Left ventricle myocardium inferior (tissue), 1 donor: ENCODE results near the gene NELL1. TPM values are rescaled to one million over a fixed set of nuclear protein-coding genes. Genes with fewer than 3 reads are reported as not detected.
"Not testable (repeated sequence)": the region's sequence is repeated elsewhere in the genome, so short reads cannot be mapped to it uniquely, and the experiment has no call there.

ENCODE experiments used
- DNase-seq: peaks from one replicate; pipeline ENCODE4 v3.0.0-alpha.2; 2020
- H3K27ac ChIP-seq: fragments of 200-600 bp; replicated peaks from 2 replicates; pipeline ENCODE4 v1.8.0; 2021
- H3K27me3 ChIP-seq: fragments of 200-600 bp; 2 replicates; pipeline ENCODE4 v1.8.0; 2021; ENCODE audit warnings: low read depth
- H3K36me3 ChIP-seq: fragments of 200-600 bp; 2 replicates; pipeline ENCODE4 v1.8.0; 2021
- H3K4me1 ChIP-seq: fragments of 200-600 bp; 2 replicates; pipeline ENCODE4 v1.8.0; 2021
- H3K4me3 ChIP-seq: fragments of 200-600 bp; 2 replicates; pipeline ENCODE4 v1.8.0; 2021; ENCODE audit warnings: mild to moderate bottlenecking, moderate library complexity
- H3K9me3 ChIP-seq: fragments of 200-600 bp; replicated peaks from 2 replicates; pipeline ENCODE4 v1.8.0; 2021
- intact Hi-C: fragments of 100-400 bp; cut with micrococcal nuclease; formaldehyde crosslinking; loops from one replicate; pipeline ENCODE4 v1.11.0; 2022
- total RNA-seq: library from RNA; stranded (reverse); fragmentation: NEBNext Ultra II Directional; extraction: Animal tissue kit (Norgen Biotek cat#: 25700); gene quantifications from one replicate; pipeline ENCODE4 v1.2.1, GENCODE V29; 2021
- TF ChIP-seq, protein P1 (sequence below): fragments of 200-600 bp; IDR thresholded peaks from 2 replicates; pipeline ENCODE4 v1.8.0; 2021; ENCODE audit warnings: antibody characterized with exemption, mild to moderate bottlenecking, borderline replicate concordance
- donor health status: DM: no; HTN: yes; CAD: no; lungs with severe emphysema.

NELL1 gene
- total RNA-seq, 1 donor from 2014 or later = not detected

DNA sequence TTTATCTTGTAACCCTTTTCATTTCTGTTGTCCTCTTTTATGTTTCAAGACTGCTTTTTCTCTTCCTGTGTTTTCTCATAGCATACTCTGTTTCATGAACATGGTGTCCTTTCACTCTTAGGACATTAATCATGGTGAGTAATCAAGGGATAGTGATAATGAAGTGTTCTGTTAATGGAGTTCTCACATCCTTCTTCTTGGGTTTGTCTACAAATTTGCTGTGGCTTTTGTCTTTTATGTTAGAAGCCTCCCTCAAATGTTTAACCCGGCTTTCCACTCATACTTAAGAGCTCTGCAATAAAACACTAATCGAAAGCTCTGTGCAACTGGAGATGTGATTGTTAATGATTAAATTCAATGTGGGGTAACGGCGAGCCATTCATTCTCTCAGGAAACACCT is 593.6 kb downstream of the NELL1 start:
- H3K9me3 ChIP-seq = no peaks in the 10 kb centered on the region
- intact Hi-C loops = no loop called here
- H3K4me1 ChIP-seq = no peaks in the 10 kb centered on the region
- no peak for DNase-seq
- H3K27ac ChIP-seq = no peak overlapping the region
- no peaks in the 10 kb centered on the region for H3K36me3 ChIP-seq
- TF ChIP-seq, protein P1, sequence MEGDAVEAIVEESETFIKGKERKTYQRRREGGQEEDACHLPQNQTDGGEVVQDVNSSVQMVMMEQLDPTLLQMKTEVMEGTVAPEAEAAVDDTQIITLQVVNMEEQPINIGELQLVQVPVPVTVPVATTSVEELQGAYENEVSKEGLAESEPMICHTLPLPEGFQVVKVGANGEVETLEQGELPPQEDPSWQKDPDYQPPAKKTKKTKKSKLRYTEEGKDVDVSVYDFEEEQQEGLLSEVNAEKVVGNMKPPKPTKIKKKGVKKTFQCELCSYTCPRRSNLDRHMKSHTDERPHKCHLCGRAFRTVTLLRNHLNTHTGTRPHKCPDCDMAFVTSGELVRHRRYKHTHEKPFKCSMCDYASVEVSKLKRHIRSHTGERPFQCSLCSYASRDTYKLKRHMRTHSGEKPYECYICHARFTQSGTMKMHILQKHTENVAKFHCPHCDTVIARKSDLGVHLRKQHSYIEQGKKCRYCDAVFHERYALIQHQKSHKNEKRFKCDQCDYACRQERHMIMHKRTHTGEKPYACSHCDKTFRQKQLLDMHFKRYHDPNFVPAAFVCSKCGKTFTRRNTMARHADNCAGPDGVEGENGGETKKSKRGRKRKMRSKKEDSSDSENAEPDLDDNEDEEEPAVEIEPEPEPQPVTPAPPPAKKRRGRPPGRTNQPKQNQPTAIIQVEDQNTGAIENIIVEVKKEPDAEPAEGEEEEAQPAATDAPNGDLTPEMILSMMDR = no peak
- H3K4me3 ChIP-seq = no peak overlapping the region
- H3K27me3 ChIP-seq = no peaks in the 10 kb centered on the region

DNA sequence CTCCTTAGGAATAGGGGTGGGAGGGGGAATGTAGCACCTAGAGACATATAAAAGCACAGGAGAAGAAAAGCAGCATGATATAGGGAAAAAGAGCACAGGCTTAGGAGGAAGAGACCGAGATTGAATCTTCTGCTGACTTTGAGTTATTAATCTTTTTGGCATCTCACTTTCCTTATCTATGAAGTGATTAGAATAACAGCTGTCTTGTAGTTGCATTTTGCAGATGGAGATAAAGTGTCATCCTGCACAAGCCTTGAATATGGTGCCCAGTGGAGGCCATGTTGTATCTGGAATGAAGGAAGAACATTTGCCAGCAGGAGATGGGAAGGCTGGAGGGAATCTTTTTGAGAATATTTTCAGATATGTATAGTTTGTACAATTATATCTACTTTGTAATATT is 594.7 kb downstream of the NELL1 start:
- no peaks in the 10 kb centered on the region for H3K27me3 ChIP-seq
- H3K36me3 ChIP-seq = no peaks in the 10 kb centered on the region
- no peak overlapping the region for H3K4me3 ChIP-seq
- no peak for DNase-seq
- intact Hi-C loops = no loop called here
- TF ChIP-seq, protein P1 = no peak
- H3K9me3 ChIP-seq = no peaks in the 10 kb centered on the region
- H3K4me1 ChIP-seq = no peaks in the 10 kb centered on the region
- no peak overlapping the region for H3K27ac ChIP-seq

DNA sequence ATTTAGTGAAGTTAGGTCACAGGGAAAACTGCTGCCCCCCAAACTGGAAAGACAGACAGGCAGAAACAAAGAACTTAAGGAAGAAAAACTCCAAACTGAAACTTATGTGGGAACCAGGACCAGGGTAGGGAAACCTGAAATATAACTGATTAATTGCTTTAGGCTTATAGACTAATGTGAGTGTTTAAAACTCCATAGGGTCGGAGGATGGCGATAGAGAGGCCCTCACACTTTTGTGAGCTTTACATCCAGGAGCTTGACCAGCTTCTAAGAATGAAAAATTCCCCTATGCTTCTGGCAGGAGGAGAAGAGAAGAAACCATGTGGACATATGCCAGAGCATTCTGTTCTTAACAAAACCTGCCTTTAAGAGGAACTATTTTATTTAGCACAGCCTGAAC is 598.6 kb downstream of the NELL1 start:
- Histone ChIP-seq H3K36me3 (no peaks in the 10 kb centered on the region), H3K4me1 (no peaks in the 10 kb centered on the region), H3K27me3 (no peaks in the 10 kb centered on the region), H3K9me3 (no peaks in the 10 kb centered on the region), H3K27ac (no peak overlapping the region), H3K4me3 (no peak overlapping the region)
- TF ChIP-seq, protein P1 = no peak
- no peak for DNase-seq
- intact Hi-C loops = no loop called here

DNA sequence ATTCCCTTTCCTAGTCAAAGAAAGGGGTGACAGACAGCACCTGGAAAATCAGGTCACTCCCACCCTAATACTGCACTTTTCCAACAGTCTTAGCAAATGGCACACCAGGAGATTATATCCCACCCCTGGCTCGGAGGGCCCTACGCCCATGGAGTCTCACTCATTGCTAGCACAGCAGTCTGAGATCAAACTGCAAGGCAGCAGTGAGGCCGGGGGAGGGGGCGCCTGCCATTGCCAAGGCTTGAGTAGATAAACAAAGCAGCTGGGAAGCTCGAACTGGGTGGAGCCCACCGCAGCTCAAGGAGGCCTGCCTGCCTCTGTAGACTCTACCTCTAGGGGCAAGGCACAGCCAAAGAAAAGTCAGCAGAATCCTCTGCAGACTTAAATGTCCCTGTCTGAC is 602.8 kb downstream of the NELL1 start:
- H3K27ac ChIP-seq, DNase-seq, H3K9me3 ChIP-seq, H3K36me3 ChIP-seq, H3K4me3 ChIP-seq, H3K27me3 ChIP-seq, H3K4me1 ChIP-seq, intact Hi-C loops: not testable (repeated sequence)

DNA sequence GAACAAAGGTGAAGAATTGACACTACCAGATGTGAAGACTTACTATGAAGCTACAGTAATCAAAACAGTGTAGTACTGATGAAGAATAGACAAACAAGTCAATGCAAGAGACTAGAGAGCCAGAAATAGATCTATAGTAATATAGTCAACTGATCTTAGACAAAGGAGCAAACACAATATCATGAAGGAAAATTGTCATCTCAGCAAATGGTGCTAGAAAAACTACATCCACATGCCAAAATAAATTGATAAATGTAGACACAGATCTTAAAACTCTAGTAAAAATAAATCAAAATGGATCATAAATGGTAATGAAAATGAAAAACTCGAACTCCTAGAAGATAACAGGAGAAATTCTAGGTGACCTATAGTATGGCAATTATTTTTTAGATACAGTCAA is 609.5 kb downstream of the NELL1 start:
- Histone ChIP-seq H3K27ac (no peak overlapping the region), H3K9me3 (peaks cover 12% of the 10 kb centered on the region), H3K27me3 (no peaks in the 10 kb centered on the region), H3K4me3 (no peak overlapping the region), H3K36me3 (no peaks in the 10 kb centered on the region), H3K4me1 (no peaks in the 10 kb centered on the region)
- TF ChIP-seq, protein P1 = no peak
- intact Hi-C loops = no loop called here
- DNase-seq = no peak

DNA sequence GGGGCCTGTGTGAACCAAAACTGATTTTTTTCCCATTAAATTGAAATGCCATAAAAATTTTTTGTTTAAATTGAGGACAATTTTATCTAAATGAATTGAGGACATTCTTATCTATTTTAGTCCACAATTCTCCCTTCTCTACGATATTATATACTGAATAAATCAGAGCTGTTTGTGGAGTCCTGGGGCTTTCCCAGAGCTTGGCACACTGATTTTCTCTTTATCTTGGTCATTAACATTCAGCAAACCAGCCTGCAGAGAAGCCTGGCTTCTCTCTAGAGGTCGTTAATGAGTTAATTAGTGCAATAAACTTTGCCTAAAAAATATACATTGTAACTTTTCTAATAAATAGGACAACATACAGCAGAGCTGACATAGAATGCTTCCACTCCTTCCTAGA is 615.7 kb downstream of the NELL1 start:
- intact Hi-C loops = no loop called here
- TF ChIP-seq, protein P1 = no peak
- H3K36me3 ChIP-seq = no peaks in the 10 kb centered on the region
- H3K4me3 ChIP-seq = no peak overlapping the region
- peaks cover 12% of the 10 kb centered on the region for H3K9me3 ChIP-seq
- no peak overlapping the region for H3K27ac ChIP-seq
- no peaks in the 10 kb centered on the region for H3K4me1 ChIP-seq
- H3K27me3 ChIP-seq = no peaks in the 10 kb centered on the region
- DNase-seq = no peak
